ENCODE measurements around the gene RALGPS1. TPM values are rescaled to one million over a fixed set of nuclear protein-coding genes. Genes with fewer than 3 reads are reported as not detected.
A peak's percentile ranks its signal among the peaks of the same experiment; 100 is the strongest.

Gene RALGPS1
- polyA plus RNA-seq, 1 of the 3 experiments (the other 2 are of a cell fraction), result 3.9 TPM

- Histone ChIP-seq H3K4me1 (ENCODE audit: control insufficient read depth in 1 of 2, insufficient read depth in 2 of 2, low read depth in 1 of 2, low read length in 1 of 2) (peaks cover 35 to 46% of the 10 kb centered on the region in 2 experiments; a peak in 3 of 4 replicates), H3K27me3 (ENCODE audit: insufficient read depth) (no peaks in the 10 kb centered on the region), H3K27ac (ENCODE audit: low read depth in 2 of 2, low read length in 1 of 2) (peak overlapping the region; percentile 62 to 82), H3K9me3 (no peaks in the 10 kb centered on the region), H2AFZ (ENCODE audit: low read depth) (peak overlapping the region; percentile 63), H4K20me1 (ENCODE audit: insufficient read depth) (no peaks in the 10 kb centered on the region), H3F3A (replicated peaks; ENCODE audit: insufficient read depth) (peaks cover 5% of the 10 kb centered on the region), H3K36me3 (replicated peaks in 1 of 2; ENCODE audit: control insufficient read depth in 1 of 2, insufficient read depth in 2 of 2, low read length in 1 of 2) (no peaks in the 10 kb centered on the region), H3K79me2 (ENCODE audit: insufficient read depth) (no peaks in the 10 kb centered on the region), H3K4me2 (peak overlapping the region; percentile 25; the same call in 1 of the 2 replicates), H3K9me2 (no peaks in the 10 kb centered on the region), H3K4me3 (ENCODE audit: low read depth in 2 of 2, low read length in 1 of 2) (no peak overlapping the region), H3K9ac (peak overlapping the region; percentile 22; the same call in 1 of the 2 replicates)
- no peak for DNase-seq
- WGBS (ENCODE audit: low lambda C conversion rate), result 96% methylated on average over 4 of the region's 4 CpGs
- POLR2A ChIA-PET, result no interaction called here
- TF ChIP-seq FOXJ3 (CRISPR knock-in tag; IDR thresholded peaks at IDR 0.05) (no peak), GATA2 (CRISPR knock-in tag; IDR thresholded peaks at IDR 0.05) (no peak), CTCF (IDR thresholded peaks at IDR 0.05) (no peak), ZBTB33 (IDR thresholded peaks at IDR 0.05; ENCODE audit: borderline replicate concordance, low read depth) (no peak), ELF1 (IDR thresholded peaks at IDR 0.05) (no peak), RXRA (IDR thresholded peaks at IDR 0.05; ENCODE audit: borderline replicate concordance, low read depth) (no peak), NRF1 (IDR thresholded peaks at IDR 0.05; ENCODE audit: low read depth, low read length) (no peak)
- CTCF ChIA-PET, result no interaction called here
Observed at GRCh38 chr9:127162864-127163365, 248.3 kb downstream of the RALGPS1 start.

- Histone ChIP-seq H3K4me1 (ENCODE audit: control insufficient read depth in 1 of 2, insufficient read depth in 2 of 2, low read depth in 1 of 2, low read length in 1 of 2) (peaks cover 35 to 46% of the 10 kb centered on the region in 2 experiments; a peak in 3 of 4 replicates), H3F3A (replicated peaks; ENCODE audit: insufficient read depth) (peaks cover 5% of the 10 kb centered on the region), H3K27ac (ENCODE audit: low read depth in 2 of 2, low read length in 1 of 2) (peak overlapping the region; percentile 62 to 82), H2AFZ (ENCODE audit: low read depth) (peak overlapping the region; percentile 63), H3K4me3 (ENCODE audit: low read depth in 2 of 2, low read length in 1 of 2) (no peak overlapping the region), H3K9me2 (no peaks in the 10 kb centered on the region), H3K4me2 (peak overlapping the region; percentile 25; the same call in 1 of the 2 replicates), H3K36me3 (replicated peaks in 1 of 2; ENCODE audit: control insufficient read depth in 1 of 2, insufficient read depth in 2 of 2, low read length in 1 of 2) (no peaks in the 10 kb centered on the region), H3K27me3 (ENCODE audit: insufficient read depth) (no peaks in the 10 kb centered on the region), H4K20me1 (ENCODE audit: insufficient read depth) (no peaks in the 10 kb centered on the region), H3K9ac (peak overlapping the region; percentile 22; the same call in 1 of the 2 replicates), H3K79me2 (ENCODE audit: insufficient read depth) (no peaks in the 10 kb centered on the region), H3K9me3 (no peaks in the 10 kb centered on the region)
- WGBS (ENCODE audit: low lambda C conversion rate), result 3% methylated on average over 2 of the region's 2 CpGs
- CTCF ChIA-PET, result no interaction called here
- TF ChIP-seq MAX (IDR thresholded peaks at IDR 0.05; ENCODE audit: low read depth), result peak; percentile 62; the same call in 1 of the 2 replicates
- 0 out of 2 replicates have a peak, but pooled peaks have one; percentile 33 for TF ChIP-seq YY1 (IDR thresholded peaks at IDR 0.05; ENCODE audit: low read depth)
- peak; percentile 82 for TF ChIP-seq TCF12 (IDR thresholded peaks at IDR 0.05)
- no peak for TF ChIP-seq USF2 (IDR thresholded peaks at IDR 0.05; ENCODE audit: borderline replicate concordance, low read depth, low read length)
- TF ChIP-seq RCOR1 (IDR thresholded peaks at IDR 0.05; ENCODE audit: low read length), result no peak
- no peak for TF ChIP-seq GABPA (IDR thresholded peaks at IDR 0.05; ENCODE audit: low read depth)
- TF ChIP-seq EP300 (IDR thresholded peaks at IDR 0.05; ENCODE audit: borderline replicate concordance in 1 of 2, low read depth in 1 of 2, low read length in 1 of 2), result peak; percentile 6 to 57; a peak in 2 of 4 replicates
- TF ChIP-seq EZH2phosphoT487 (IDR thresholded peaks at IDR 0.05; ENCODE audit: borderline replicate concordance, low read depth), result no peak
- peak; percentile 37; the same call in 1 of the 2 replicates for TF ChIP-seq POLR2AphosphoS5 (IDR thresholded peaks at IDR 0.05; ENCODE audit: low read depth, low read length)
- peak; percentile 80 for TF ChIP-seq FOSL2 (IDR thresholded peaks at IDR 0.05; ENCODE audit: borderline replicate concordance, low read depth)
- peak; percentile 15; the same call in 1 of the 2 replicates for TF ChIP-seq NFIC (IDR thresholded peaks at IDR 0.05; ENCODE audit: borderline replicate concordance)
- peak; percentile 51; the same call in 1 of the 2 replicates for TF ChIP-seq MEF2A (IDR thresholded peaks at IDR 0.05; ENCODE audit: borderline replicate concordance, low read depth)
- TF ChIP-seq JUND (IDR thresholded peaks at IDR 0.05), result peak; percentile 68
- TF ChIP-seq PBX3 (IDR thresholded peaks at IDR 0.05), result peak; percentile 52
- POLR2A ChIA-PET, result no interaction called here
- DNase-seq, result no peak
Observed at GRCh38 chr9:127163409-127163808, 248.8 kb downstream of the RALGPS1 start.
